TTC549 (cell line): ENCODE measurements around the gene SLC34A2.

ENCODE experiments used
- FAIRE-seq: peaks from 2 replicates; lab custom pipeline; 2012; peaks lifted over from hg19 to GRCh38; lab: Jason Lieb, UNC

SLC34A2 gene

GRCh38 chr4:25727711-25728493 lies 72.3 kb downstream of the SLC34A2 start:
- no peak for FAIRE-seq
